GM15510 (cell line): ENCODE results near the gene BLM.

Source experiments
- POLR2A ChIP-seq: IDR thresholded peaks from 3 replicates; pipeline ENCODE4 v1.6.1; 2011; ENCODE audit warnings: borderline replicate concordance; ENCODE audit not compliant: insufficient read length; ENCODE audit errors: extremely low read depth

The BLM gene

GRCh38 chr15:90836296-90836871 is 119.2 kb downstream of the BLM start:
- TF ChIP-seq POLR2A = no peak

GRCh38 chr15:90837094-90837493 is 119.9 kb downstream of the BLM start:
- no peak for TF ChIP-seq POLR2A

GRCh38 chr15:90838139-90838538 is 121.0 kb downstream of the BLM start:
- TF ChIP-seq POLR2A = no peak

DNA sequence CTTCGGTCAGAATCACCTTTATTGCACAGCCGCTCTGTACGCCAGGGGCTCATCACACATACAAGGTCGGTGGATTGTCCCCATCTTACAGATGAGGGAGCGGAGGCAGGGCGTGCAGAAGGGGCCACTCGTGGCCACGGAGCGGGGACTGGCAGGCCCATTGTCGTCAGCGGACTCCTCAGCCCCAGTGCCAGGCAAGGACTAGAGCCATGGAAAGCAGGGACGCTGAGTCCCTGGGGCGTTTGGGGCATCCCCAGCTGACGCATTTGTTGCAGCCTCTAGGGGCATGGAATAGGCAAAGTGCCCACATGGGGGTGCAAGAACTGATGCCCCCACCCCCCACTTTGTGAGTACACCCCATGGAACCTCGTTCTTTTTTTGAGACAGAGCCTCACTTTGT is 121.4 kb downstream of the BLM start:
- TF ChIP-seq POLR2A = no peak

DNA sequence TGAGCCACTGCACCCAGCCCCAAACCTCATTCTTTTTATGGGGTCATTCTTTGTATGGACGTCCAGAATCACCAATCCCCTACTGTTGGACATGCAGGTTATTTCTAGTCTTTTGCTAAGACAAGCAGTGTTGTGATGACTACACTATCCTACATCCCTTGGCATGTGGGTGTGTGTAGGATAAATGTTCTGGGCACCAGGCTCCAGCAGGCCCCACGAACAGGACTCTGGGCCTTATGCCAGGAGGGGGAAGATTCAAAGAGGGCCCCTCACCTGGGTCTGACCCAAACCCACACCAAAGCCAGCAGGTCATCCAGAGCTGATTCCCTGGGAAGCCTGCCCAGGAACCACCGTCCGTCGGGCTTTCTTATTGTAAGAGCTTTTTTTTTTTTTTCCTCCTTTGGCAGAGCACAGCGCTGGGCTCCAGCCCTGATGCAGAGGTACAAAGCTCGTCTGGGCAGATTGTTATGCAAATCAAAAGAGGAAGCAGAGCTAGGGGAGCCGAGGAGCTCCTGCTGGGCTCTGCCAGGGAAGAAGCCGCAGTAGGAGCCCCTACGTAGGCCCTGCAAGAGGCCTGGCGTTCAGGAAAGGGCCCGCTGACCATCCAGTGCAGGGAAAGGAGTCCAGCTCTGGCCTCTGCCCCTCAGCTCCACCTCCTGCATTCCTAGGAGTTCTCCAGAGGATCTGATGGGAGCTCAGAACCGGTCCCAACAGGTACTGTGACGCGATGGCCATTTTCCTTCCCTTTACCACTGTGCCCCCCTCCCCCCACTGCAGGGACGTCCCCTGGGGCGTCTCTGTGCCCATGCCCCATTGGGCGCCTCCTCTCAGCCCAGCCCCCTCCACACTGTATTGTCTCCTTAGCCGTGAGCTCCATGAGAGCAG is 122.3 kb downstream of the BLM start:
- peak; percentile 35 for TF ChIP-seq POLR2A

GRCh38 chr15:90840157-90840855 is 123.2 kb downstream of the BLM start:
- TF ChIP-seq POLR2A = no peak

DNA sequence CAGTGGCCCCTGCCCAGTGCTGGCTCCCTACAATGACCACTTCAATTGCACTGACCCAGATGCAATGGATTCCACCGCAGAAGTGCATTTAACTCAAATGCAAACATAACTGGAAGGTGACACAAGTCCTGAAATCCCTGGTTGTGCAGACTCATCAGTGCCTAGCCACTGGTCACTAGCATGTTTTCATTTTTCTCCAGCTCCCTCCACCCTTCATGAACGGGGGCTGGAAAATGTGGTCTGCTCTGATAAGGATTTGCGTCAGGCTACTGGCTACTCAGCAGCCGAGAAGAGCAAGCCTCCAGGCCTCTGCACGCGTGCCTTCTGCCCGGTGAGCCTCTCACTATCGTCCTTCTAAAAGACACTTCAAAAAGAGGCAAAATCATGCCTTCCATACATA is 123.8 kb downstream of the BLM start:
- no peak for TF ChIP-seq POLR2A

DNA sequence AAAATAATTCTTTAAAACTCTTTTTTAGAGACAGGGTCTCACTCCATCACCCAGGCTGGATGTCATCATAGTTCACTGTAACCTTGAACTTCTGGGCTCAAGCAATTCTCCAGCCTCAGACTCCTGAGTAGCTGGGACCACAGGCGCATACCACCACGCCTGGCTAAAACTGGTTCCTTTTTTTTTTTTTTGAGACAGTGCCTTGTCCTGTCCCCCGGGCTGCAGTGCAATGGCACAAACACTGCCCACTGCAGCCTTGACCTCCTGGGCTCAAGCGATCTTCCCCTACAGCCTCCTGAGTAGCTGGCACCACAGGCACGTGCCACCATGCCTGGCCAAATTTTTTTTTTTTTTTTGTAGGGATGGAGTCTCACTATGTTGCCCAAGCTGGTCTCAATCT is 127.5 kb downstream of the BLM start:
- TF ChIP-seq POLR2A = no peak

- no peak for TF ChIP-seq POLR2A
Measured at GRCh38 chr15:90845201-90845949, 128.2 kb downstream of the BLM start.

DNA sequence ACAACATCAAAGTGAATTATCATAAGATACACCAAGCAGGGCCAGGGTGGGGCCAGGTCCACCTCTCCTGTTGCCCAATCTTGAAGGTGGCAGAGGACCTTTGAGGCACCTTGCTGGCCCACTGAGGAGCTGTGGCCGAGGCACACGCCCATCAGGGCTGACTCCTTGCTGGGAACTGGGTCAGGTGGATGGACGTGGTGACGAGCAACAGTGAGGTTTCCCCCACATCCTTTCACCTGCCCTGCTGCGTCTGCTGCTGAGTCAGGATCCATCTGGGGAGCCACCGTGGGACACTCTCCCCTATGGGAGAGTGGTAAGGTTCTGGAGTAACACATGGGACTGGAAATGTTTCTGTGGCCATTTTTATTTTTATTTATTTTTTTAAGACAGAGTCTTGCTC is 134.0 kb downstream of the BLM start:
- TF ChIP-seq POLR2A = no peak

DNA sequence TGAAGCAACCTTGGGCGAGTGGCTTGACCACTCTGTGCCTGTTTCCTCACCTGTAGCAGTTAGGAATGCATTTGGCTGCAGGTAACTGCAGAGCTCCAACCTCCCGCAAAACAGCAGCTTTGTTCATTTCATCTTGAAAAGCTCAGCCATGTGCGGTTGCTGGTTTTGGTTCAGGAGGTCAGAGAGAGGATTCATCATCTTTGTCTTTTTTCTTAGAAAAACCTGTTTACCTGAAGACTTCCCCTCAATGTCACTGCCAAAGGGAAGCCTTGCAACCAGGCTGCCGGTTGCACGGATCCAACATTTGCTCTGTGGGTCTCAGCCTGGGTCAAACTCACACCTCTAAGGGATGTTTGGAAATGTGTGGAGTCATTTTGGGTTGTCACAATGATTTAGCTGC is 134.8 kb downstream of the BLM start:
- TF ChIP-seq POLR2A = no peak

GRCh38 chr15:90855139-90855538 is 138.0 kb downstream of the BLM start:
- no peak for TF ChIP-seq POLR2A

DNA sequence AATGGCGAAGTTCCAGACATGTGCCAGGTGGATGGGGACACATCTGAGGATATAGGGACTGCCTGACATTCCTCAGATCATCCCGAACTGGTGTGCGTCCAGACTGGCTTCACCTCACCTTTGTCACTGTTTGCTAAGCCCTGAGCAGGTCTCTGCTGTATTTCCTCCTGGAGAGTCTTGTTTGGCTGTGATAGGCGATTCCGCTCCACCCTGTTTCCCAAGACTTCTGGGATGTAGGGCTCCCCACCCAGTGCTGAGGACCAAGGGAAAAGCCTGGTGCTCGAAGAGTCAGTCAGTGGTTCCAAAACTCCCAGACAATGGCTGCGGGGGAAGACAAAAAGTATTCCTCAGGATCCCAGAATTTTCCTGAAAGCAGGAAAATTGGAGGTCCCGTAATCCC is 140.2 kb downstream of the BLM start:
- TF ChIP-seq POLR2A = no peak

DNA sequence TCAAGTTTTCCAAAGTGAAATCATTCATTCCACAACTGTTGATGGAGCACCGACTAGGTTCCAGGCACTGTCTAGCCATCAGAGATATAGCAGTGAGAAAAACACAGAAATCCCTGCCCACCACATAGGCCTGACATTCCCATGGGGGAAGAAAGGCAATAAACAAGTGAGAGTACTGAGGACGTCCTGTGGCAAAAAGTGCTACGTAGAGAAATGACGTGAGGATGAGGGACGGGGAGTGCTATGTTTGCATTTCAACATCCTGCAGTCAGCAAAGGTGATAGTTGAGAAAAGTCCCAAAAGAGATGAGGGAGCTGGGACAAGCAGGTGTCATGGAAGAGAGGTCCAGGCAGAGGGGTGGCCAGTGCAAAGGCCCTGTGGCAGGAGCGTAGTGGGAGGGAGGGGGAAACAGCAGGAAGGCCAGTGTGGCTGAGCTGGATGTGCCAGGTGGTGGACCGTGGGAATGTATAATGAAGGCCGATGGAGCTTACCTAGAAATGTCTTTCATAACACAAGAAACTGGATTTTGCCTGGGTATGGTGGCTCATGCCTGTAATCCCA is 140.8 kb downstream of the BLM start:
- no peak for TF ChIP-seq POLR2A
